IMR-90 (cell line): ENCODE data around the gene TRIM6. TPM values are rescaled to one million over a fixed set of nuclear protein-coding genes. Genes with fewer than 3 reads are reported as not detected.
A peak's percentile ranks its signal among the peaks of the same experiment; 100 is the strongest.

Experiments
- ATAC-seq: fragments of 200-7000 bp; cut with Tn5 transposase; 2 replicates; pipeline ENCODE4 v1.9.1; 2020; ENCODE audit warnings: low read depth, mild to moderate bottlenecking, moderate library complexity
- BruUV-seq: library from RNA; stranded (reverse); fragments of 400-500 nt; replicated peaks from 2 replicates; lab custom pipeline; 2021; lab: Mats Ljungman, UMichigan
- CTCF ChIA-PET: fragments of 300-600 bp; formaldehyde crosslinking; extraction: SDS; loops from one replicate; lab custom pipeline; 2021; ENCODE audit warnings: antibody characterized with exemption; lab: Yijun Ruan, JAX
- POLR2A ChIA-PET: fragments of 300-600 bp; sonication (Branson Sonifier 250); formaldehyde crosslinking; loops from one replicate; lab custom pipeline; 2022; ENCODE audit warnings: antibody characterized with exemption; ENCODE audit not compliant: unreplicated experiment; lab: Charles Lee
- DNase-seq: peaks from one replicate; pipeline ENCODE4 v3.0.0; 2013
- H2AFZ ChIP-seq: replicated peaks from 2 replicates; pipeline ENCODE3; 2013; ENCODE audit warnings: low read length, mild to moderate bottlenecking; ENCODE audit not compliant: poor library complexity
- H2AK5ac ChIP-seq: 2 replicates; pipeline ENCODE4 v1.6.1; 2013; ENCODE audit warnings: low read depth, low read length, inconsistent platforms
- H2AK9ac ChIP-seq: replicated peaks from 2 replicates; pipeline ENCODE3; 2013; ENCODE audit warnings: mild to moderate bottlenecking, low read depth, low read length, moderate library complexity; ENCODE audit not compliant: poor library complexity
- H2BK120ac ChIP-seq: 2 replicates; pipeline ENCODE4 v1.6.1; 2013; ENCODE audit warnings: low read depth, low read length, inconsistent platforms
- H2BK15ac ChIP-seq: 3 replicates; pipeline ENCODE4 v1.6.1; 2013; ENCODE audit warnings: low read depth, low read length, inconsistent platforms
- H2BK20ac ChIP-seq: 2 replicates; pipeline ENCODE4 v1.6.1; 2013; ENCODE audit warnings: low read depth, mild to moderate bottlenecking, inconsistent platforms, low read length, moderate library complexity
- H2BK5ac ChIP-seq: 2 replicates; pipeline ENCODE4 v1.6.1; 2013; ENCODE audit warnings: mild to moderate bottlenecking, low read depth, low read length, inconsistent platforms; ENCODE audit not compliant: poor library complexity, severe bottlenecking
- H3K14ac ChIP-seq: replicated peaks from 2 replicates; pipeline ENCODE4 v1.6.1; 2013; ENCODE audit warnings: low read depth, low read length, inconsistent platforms
- H3K18ac ChIP-seq: 2 replicates; pipeline ENCODE4 v1.6.1; 2013; ENCODE audit warnings: low read depth, low read length, control low read depth
- H3K23ac ChIP-seq: 2 replicates; pipeline ENCODE4 v1.6.1; 2013; ENCODE audit warnings: low read depth, low read length, inconsistent platforms
- H3K27ac ChIP-seq: 2 replicates; pipeline ENCODE4 v1.5.1; 2013; ENCODE audit warnings: mild to moderate bottlenecking, control low read depth, low read length; ENCODE audit not compliant: insufficient read depth
- H3K27me3 ChIP-seq: 2 replicates; pipeline ENCODE4 v1.6.1; 2013; ENCODE audit warnings: low read length; ENCODE audit not compliant: control insufficient read depth, insufficient read depth
- H3K36me3 ChIP-seq: 2 replicates; pipeline ENCODE4 v1.6.1; 2013; ENCODE audit warnings: low read length, mixed read lengths; ENCODE audit not compliant: control insufficient read depth, insufficient read depth
- H3K4ac ChIP-seq: 2 replicates; pipeline ENCODE4 v1.6.1; 2013; ENCODE audit warnings: low read depth, low read length, inconsistent platforms
- H3K4me1 ChIP-seq: 2 replicates; pipeline ENCODE4 v1.6.1; 2013; ENCODE audit warnings: low read length, mixed read lengths; ENCODE audit not compliant: control insufficient read depth, insufficient read depth
- H3K4me2 ChIP-seq: 2 replicates; pipeline ENCODE4 v1.6.1; 2013; ENCODE audit warnings: low read depth, mild to moderate bottlenecking, control low read depth, low read length, moderate library complexity
- H3K4me3 ChIP-seq: 2 replicates; pipeline ENCODE4 v1.5.1; 2013; ENCODE audit warnings: low read depth, mild to moderate bottlenecking, control low read depth, low read length, moderate library complexity; ENCODE audit not compliant: insufficient read depth
- H3K56ac ChIP-seq: 2 replicates; pipeline ENCODE4 v1.6.1; 2013; ENCODE audit warnings: low read length, inconsistent platforms; ENCODE audit not compliant: insufficient read depth; ENCODE audit errors: extremely low read depth
- H3K79me1 ChIP-seq, 2 experiments: 2 replicates each; pipeline ENCODE4 v1.6.1; 2013; ENCODE audit warnings: low read length in 2 of 2, inconsistent platforms in 1 of 2, low read depth in 1 of 2
- H3K9ac ChIP-seq: 2 replicates; pipeline ENCODE4 v1.6.1; 2013; ENCODE audit warnings: low read depth, low read length, control low read depth
- H3K9me1 ChIP-seq: 2 replicates; pipeline ENCODE4 v1.6.1; 2013; ENCODE audit warnings: low read length, inconsistent platforms; ENCODE audit not compliant: insufficient read depth
- H3K9me3 ChIP-seq: 2 replicates; pipeline ENCODE4 v1.6.1; 2013; ENCODE audit warnings: low read length; ENCODE audit not compliant: control insufficient read depth, insufficient read depth
- H4K20me1 ChIP-seq: 2 replicates; pipeline ENCODE4 v1.6.1; 2013; ENCODE audit warnings: low read length, inconsistent platforms; ENCODE audit not compliant: insufficient read depth
- H4K5ac ChIP-seq: 2 replicates; pipeline ENCODE4 v1.6.1; 2013; ENCODE audit warnings: mild to moderate bottlenecking, low read depth, low read length, control low read depth
- H4K8ac ChIP-seq, 2 experiments: 2 replicates each; pipeline ENCODE4 v1.6.1; 2013; ENCODE audit warnings: low read depth in 2 of 2, low read length in 2 of 2, control low read depth in 1 of 2, inconsistent platforms in 1 of 2
- H4K91ac ChIP-seq: 2 replicates; pipeline ENCODE4 v1.6.1; 2013; ENCODE audit warnings: low read depth, low read length, inconsistent platforms; ENCODE audit not compliant: insufficient read depth
- BHLHE40 ChIP-seq: fragments of 150-350 bp; IDR thresholded peaks from 2 replicates; pipeline ENCODE4 v1.6.1; 2016; ENCODE audit warnings: mild to moderate bottlenecking, low read depth, low read length
- CHD1 ChIP-seq: IDR thresholded peaks from 2 replicates; pipeline ENCODE4 v1.6.1; 2012; ENCODE audit warnings: low read depth, low read length, improper control_type of control experiment
- CTCF ChIP-seq: conservative IDR thresholded peaks from 2 replicates; pipeline ENCODE4 v1.5.1; 2012; ENCODE audit warnings: mild to moderate bottlenecking, low read depth, low read length, improper control_type of control experiment
- ELK1 ChIP-seq: fragments of 150-350 bp; IDR thresholded peaks from 2 replicates; pipeline ENCODE4 v1.6.1; 2016; ENCODE audit warnings: low read depth, mild to moderate bottlenecking, low read length, moderate library complexity, borderline replicate concordance
- FOS ChIP-seq: fragments of 150-350 bp; IDR thresholded peaks from 2 replicates; pipeline ENCODE4 v1.6.1; 2016; ENCODE audit warnings: low read depth, low read length
- MAFK ChIP-seq: IDR thresholded peaks from 2 replicates; pipeline ENCODE4 v1.6.1; 2012; ENCODE audit warnings: low read depth, low read length, improper control_type of control experiment
- MAZ ChIP-seq: IDR thresholded peaks from 2 replicates; pipeline ENCODE4 v1.6.1; 2012; ENCODE audit warnings: low read depth, mild to moderate bottlenecking, low read length, improper control_type of control experiment, moderate library complexity, borderline replicate concordance
- MXI1 ChIP-seq: IDR thresholded peaks from 2 replicates; pipeline ENCODE4 v1.6.1; 2012; ENCODE audit warnings: low read depth, mild to moderate bottlenecking, low read length, moderate library complexity, borderline replicate concordance
- NFE2L2 ChIP-seq: fragments of 150-350 bp; IDR thresholded peaks from 2 replicates; pipeline ENCODE4 v1.6.1; 2016; ENCODE audit warnings: low read depth, mild to moderate bottlenecking, low read length
- POLR2A ChIP-seq: IDR thresholded peaks from 2 replicates; pipeline ENCODE4 v1.6.1; 2012; ENCODE audit warnings: mild to moderate bottlenecking, low read depth, low read length
- RAD21 ChIP-seq: IDR thresholded peaks from 2 replicates; pipeline ENCODE4 v1.6.1; 2012; ENCODE audit warnings: low read length, improper control_type of control experiment
- RCOR1 ChIP-seq: IDR thresholded peaks from 2 replicates; pipeline ENCODE4 v1.6.1; 2012; ENCODE audit warnings: mild to moderate bottlenecking, low read length, improper control_type of control experiment; ENCODE audit not compliant: insufficient replicate concordance
- RFX5 ChIP-seq: IDR thresholded peaks from 2 replicates; pipeline ENCODE4 v1.8.0; 2012; ENCODE audit warnings: low read depth, mild to moderate bottlenecking, low read length, moderate library complexity
- SMC3 ChIP-seq: fragments of 150-350 bp; IDR thresholded peaks from 2 replicates; pipeline ENCODE4 v1.6.1; 2016; ENCODE audit warnings: low read depth, mild to moderate bottlenecking, antibody characterized with exemption, low read length, moderate library complexity
- USF2 ChIP-seq: fragments of 150-350 bp; IDR thresholded peaks from 2 replicates; pipeline ENCODE4 v1.6.1; 2017; ENCODE audit warnings: mild to moderate bottlenecking, antibody characterized with exemption, low read length, low read depth
- WGBS, 2 experiments: methylation state at CpG; one replicate each; pipeline versions ENCODE4 v1.1.5 to v1.1.7; 2013; ENCODE audit warnings: missing lambda C conversion rate in 2 of 2; ENCODE audit not compliant: insufficient read length in 1 of 2; ENCODE audit errors: extremely low coverage in 2 of 2; 5-methylcytosine and 5-hydroxymethylcytosine counted together
- dilution Hi-C: fragments of 300-500 bp; cut with HindIII; formaldehyde crosslinking; loops from one replicate; pipeline ENCODE4 v1.14.3; 2018; ENCODE audit warnings: low sequenced_read_pairs; ENCODE audit not compliant: unreplicated experiment
- in situ Hi-C: fragments of 300-500 bp; cut with MboI; formaldehyde crosslinking; loops from 3 replicates; pipeline ENCODE4 v1.14.3; 2019; ENCODE audit warnings: low sequenced_read_pairs, inconsistent platforms, mixed read lengths
- intact Hi-C: fragments of 100-400 bp; cut with micrococcal nuclease; formaldehyde crosslinking; loops from 2 replicates; pipeline ENCODE4 v1.10.0; 2022
- polyA plus RNA-seq, 3 experiments: library from polyadenylated mRNA; depleted of rRNA; stranded (reverse); fragments of >200 nt; gene quantifications; 2 replicates each; pipeline ENCODE4 v1.2.3, GENCODE V29; 2012; ENCODE audit warnings: low replicate concordance in 1 of 3
- total RNA-seq: library from RNA; depleted of rRNA; stranded (reverse); fragments of >200 nt; gene quantifications from 2 replicates; pipeline ENCODE4 v1.2.3, GENCODE V29; 2012

Gene TRIM6
- total and polyA plus RNA-seq, 2 of the 4 experiments (the other 2 are of a cell fraction) = 3.9 to 4.7 TPM

- Histone ChIP-seq H3K14ac (peak overlapping the region; percentile 22; the same call in 1 of the 2 replicates), H3K23ac (no peak overlapping the region), H2BK120ac (peak overlapping the region; percentile 49; the same call in 1 of the 2 replicates), H2AFZ (no peak overlapping the region), H4K20me1 (no peaks in the 10 kb centered on the region), H3K9me3 (no peaks in the 10 kb centered on the region), H3K4me2 (peak overlapping the region; percentile 52; the same call in 1 of the 2 replicates), H2AK5ac (0 out of 2 replicates have a peak overlapping the region, but pooled peaks have one; percentile 7), H3K36me3 (no peaks in the 10 kb centered on the region), H3K4ac (peak overlapping the region; percentile 19; the same call in 1 of the 2 replicates), H3K9me1 (peaks cover 8% of the 10 kb centered on the region; the same call in 1 of the 2 replicates), H4K8ac (peak overlapping the region in 1 of 2 experiments; percentile 59; a peak in 1 of 4 replicates), H2BK20ac (peak overlapping the region; percentile 67; the same call in 1 of the 2 replicates), H3K27me3 (no peaks in the 10 kb centered on the region), H4K91ac (0 out of 2 replicates have a peak overlapping the region, but pooled peaks have one; percentile 9), H2AK9ac (no peak overlapping the region), H2BK5ac (peak overlapping the region; percentile 64), H3K4me1 (peaks cover 15% of the 10 kb centered on the region), H3K79me1 (no peaks in the 10 kb centered on the region; a peak in 1 of 4 replicates), H3K27ac (peak overlapping the region; percentile 29; the same call in 1 of the 2 replicates), H4K5ac (peak overlapping the region; percentile 60; the same call in 1 of the 2 replicates), H3K18ac (peak overlapping the region; percentile 69; the same call in 1 of the 2 replicates), H3K9ac (no peak overlapping the region), H3K4me3 (no peak overlapping the region), H2BK15ac (no peak overlapping the region), H3K56ac (no peak overlapping the region)
- dilution Hi-C loops (no loop called here), in situ Hi-C loops (loop anchor here (25.0 kb wide), 1 partner anchor 693 kb away; the partner anchor contains the start of gene CAVIN3), intact Hi-C loops (no loop called here)
- ChIA-PET CTCF (no interaction called here), POLR2A (no interaction called here)
- DNase-seq = peak; percentile 97
- ATAC-seq = peak; percentile 6; the same call in 1 of the 2 replicates
- no TSS peak for BruUV-seq
- no CpG with 5 or more reads among the region's 3 CpGs for WGBS, 2 experiments
- TF ChIP-seq MAFK = peak; percentile 19; the same call in 1 of the 2 replicates
- no peak for TF ChIP-seq CTCF
- peak; percentile 63 for TF ChIP-seq FOS
- no peak for TF ChIP-seq USF2
- TF ChIP-seq RCOR1 = no peak
- no peak for TF ChIP-seq MAZ
- peak; percentile 87 for TF ChIP-seq BHLHE40
- TF ChIP-seq CHD1 = no peak
- TF ChIP-seq POLR2A = no peak; the same call in 1 of the 2 replicates
- TF ChIP-seq ELK1 = no peak
- TF ChIP-seq RFX5 = no peak
- TF ChIP-seq SMC3 = no peak
- TF ChIP-seq NFE2L2 = peak; percentile 67
- TF ChIP-seq MXI1 = no peak
- TF ChIP-seq RAD21 = no peak
These were observed 22.4 kb downstream of the TRIM6 start for GRCh38 chr11:5618807-5619206.
